AG04450 (cell line): ENCODE measurements around the gene LENEP. TPM values are rescaled to one million over a fixed set of nuclear protein-coding genes. Genes with fewer than 3 reads are reported as not detected.

Experiments
- CTCF ChIA-PET: fragments of 300-600, 350-600 bp; formaldehyde crosslinking; extraction: SDS; loops from one replicate; lab custom pipeline; 2022; ENCODE audit warnings: antibody characterized with exemption, inconsistent platforms; lab: Charles Lee
- POLR2A ChIA-PET: fragments of 350-600 bp; formaldehyde crosslinking; extraction: SDS; loops from one replicate; lab custom pipeline; 2021; ENCODE audit warnings: antibody characterized with exemption, inconsistent platforms; lab: Yijun Ruan, JAX
- DNase-seq: peaks from one replicate; pipeline ENCODE4 v3.0.0-alpha.2; 2011; ENCODE audit warnings: low read depth, low spot score
- H3K27ac ChIP-seq: one replicate; pipeline ENCODE4 v1.5.1; 2012; ENCODE audit warnings: low read depth, low read length, control low read depth
- H3K27me3 ChIP-seq: one replicate; pipeline ENCODE4 v1.6.0; 2012; ENCODE audit warnings: low read length; ENCODE audit not compliant: control insufficient read depth, insufficient read depth
- H3K4me3 ChIP-seq: 2 replicates; pipeline ENCODE4 v1.5.1; 2011; ENCODE audit warnings: mild to moderate bottlenecking, low read depth, low read length, control low read depth
- H3K9me3 ChIP-seq: 2 replicates; pipeline ENCODE4 v1.5.1; 2012; ENCODE audit warnings: low read length; ENCODE audit not compliant: control insufficient read depth, insufficient read depth
- CTCF ChIP-seq: IDR thresholded peaks from 2 replicates; pipeline ENCODE4 v1.5.1; 2011; ENCODE audit warnings: low read depth, low read length, control low read depth, inconsistent platforms
- polyA plus RNA-seq: library from polyadenylated mRNA; depleted of rRNA; stranded (reverse); fragments of >200 nt; gene quantifications from 2 replicates; pipeline ENCODE4 v1.2.3, GENCODE V29; 2011

LENEP gene
- polyA plus RNA-seq, 1 experiment = not detected

- CTCF ChIA-PET = interaction anchor here (4.5 kb wide), 1 partner anchor 8 kb away, joined by 38 read pairs; no protein-coding TSS in a partner anchor
- no peak for TF ChIP-seq CTCF
These were observed 16.4 kb downstream of the LENEP start for GRCh38 chr1:155009742-155010141.

GRCh38 chr1:155010211-155010918, 17.0 kb downstream of the LENEP start:
- POLR2A ChIA-PET = no interaction called here
- Histone ChIP-seq H3K9me3 (no peaks in the 10 kb centered on the region), H3K27ac (no peak overlapping the region), H3K27me3 (no peaks in the 10 kb centered on the region), H3K4me3 (no peak overlapping the region)
- CTCF ChIA-PET = interaction anchor here (1.0 kb wide), 2 partner anchors 14 to 184 kb away, joined by 3 to 4 read pairs; no protein-coding TSS in a partner anchor
- no peak for DNase-seq
- no peak for TF ChIP-seq CTCF

More at GRCh38 chr1:155009742-155010141, 16.4 kb downstream of the LENEP start:
- no peak for DNase-seq
- no peak overlapping the region for H3K4me3 ChIP-seq
- H3K27me3 ChIP-seq = no peaks in the 10 kb centered on the region
- no peak overlapping the region for H3K27ac ChIP-seq
- H3K9me3 ChIP-seq = no peaks in the 10 kb centered on the region
- POLR2A ChIA-PET = no interaction called here

GRCh38 chr1:155011004-155011416, 17.6 kb downstream of the LENEP start:
- no peak for TF ChIP-seq CTCF
- CTCF ChIA-PET = interaction anchor here (1.0 kb wide), 2 partner anchors 15 to 183 kb away, joined by 3 to 4 read pairs; no protein-coding TSS in a partner anchor
- no peak overlapping the region for H3K27ac ChIP-seq
- no peak for DNase-seq
- H3K27me3 ChIP-seq = no peaks in the 10 kb centered on the region
- H3K9me3 ChIP-seq = no peaks in the 10 kb centered on the region
- POLR2A ChIA-PET = no interaction called here
- no peak overlapping the region for H3K4me3 ChIP-seq

GRCh38 chr1:155011437-155012025, 18.1 kb downstream of the LENEP start:
- TF ChIP-seq CTCF = no peak
- no peaks in the 10 kb centered on the region for H3K9me3 ChIP-seq
- ChIA-PET CTCF (interaction anchor here (1.0 kb wide), 1 partner anchor 182 kb away, joined by 4 read pairs; no protein-coding TSS in a partner anchor), POLR2A (interaction anchor here (0.6 kb wide), 1 partner anchor 707 kb away, joined by 4 read pairs; no protein-coding TSS in a partner anchor)
- H3K27ac ChIP-seq = no peak overlapping the region
- no peak overlapping the region for H3K4me3 ChIP-seq
- DNase-seq = no peak
- H3K27me3 ChIP-seq = no peaks in the 10 kb centered on the region

- ChIA-PET POLR2A (interaction anchor here (0.6 kb wide), 1 partner anchor 708 kb away, joined by 4 read pairs; no protein-coding TSS in a partner anchor), CTCF (interaction anchor here (0.8 to 1.0 kb wide), 2 partner anchors 16 to 47 kb away, joined by 3 to 4 read pairs; no protein-coding TSS in a partner anchor)
- TF ChIP-seq CTCF = no peak
- H3K27ac ChIP-seq = no peak overlapping the region
- H3K4me3 ChIP-seq = no peak overlapping the region
- no peak for DNase-seq
- no peaks in the 10 kb centered on the region for H3K27me3 ChIP-seq
- H3K9me3 ChIP-seq = no peaks in the 10 kb centered on the region
These were observed 18.7 kb downstream of the LENEP start for GRCh38 chr1:155012026-155012546.
